DMS153 treated with DMSO at 0.1 percent for 48 hours (cell line): ENCODE data around the gene RIC8B.
A peak's percentile ranks its signal among the peaks of the same experiment; 100 is the strongest.

Source experiments
- DNase-seq: peaks from one replicate; lab custom pipeline; 2025; ENCODE audit not compliant: unreplicated experiment; lab: John Stamatoyannopoulos, UW

Gene RIC8B

DNA sequence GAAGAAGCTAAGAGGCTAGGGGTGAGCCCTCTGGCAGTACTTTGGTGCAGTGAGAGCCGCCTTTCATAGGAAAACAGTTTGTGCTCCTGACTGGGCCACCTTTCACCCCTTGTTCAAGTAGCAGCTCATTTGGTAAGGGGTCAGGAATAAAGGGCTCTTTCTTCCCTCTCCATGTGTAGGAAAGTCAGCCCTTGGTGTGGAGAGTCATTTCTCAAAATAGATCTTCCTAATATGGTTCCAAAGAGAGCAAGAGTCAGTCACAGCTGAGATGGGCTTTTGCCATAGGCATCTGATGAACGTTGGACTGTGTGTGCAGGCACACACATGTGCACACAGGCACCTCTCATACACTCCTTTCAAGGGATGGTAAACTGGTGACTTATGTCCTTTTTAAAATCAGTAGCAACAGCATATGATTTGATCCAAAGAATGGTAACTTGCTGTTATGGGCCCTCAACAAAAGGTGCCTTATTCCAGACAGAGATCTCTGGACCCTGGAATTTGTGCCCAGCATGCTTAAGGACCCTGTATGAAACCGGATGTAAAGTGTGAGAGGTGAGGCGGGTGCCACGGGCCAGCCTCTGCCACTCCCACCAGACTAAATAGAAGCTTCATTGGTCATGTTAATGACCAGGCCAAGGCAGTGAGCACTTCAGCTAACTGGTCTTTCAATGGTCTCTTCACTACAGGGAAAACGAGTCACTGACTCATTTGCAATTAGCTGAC lies 16.7 kb upstream of the RIC8B start:
- DNase-seq = no peak

GRCh38 chr12:106758349-106759110 lies 16.0 kb upstream of the RIC8B start:
- no peak for DNase-seq

DNA sequence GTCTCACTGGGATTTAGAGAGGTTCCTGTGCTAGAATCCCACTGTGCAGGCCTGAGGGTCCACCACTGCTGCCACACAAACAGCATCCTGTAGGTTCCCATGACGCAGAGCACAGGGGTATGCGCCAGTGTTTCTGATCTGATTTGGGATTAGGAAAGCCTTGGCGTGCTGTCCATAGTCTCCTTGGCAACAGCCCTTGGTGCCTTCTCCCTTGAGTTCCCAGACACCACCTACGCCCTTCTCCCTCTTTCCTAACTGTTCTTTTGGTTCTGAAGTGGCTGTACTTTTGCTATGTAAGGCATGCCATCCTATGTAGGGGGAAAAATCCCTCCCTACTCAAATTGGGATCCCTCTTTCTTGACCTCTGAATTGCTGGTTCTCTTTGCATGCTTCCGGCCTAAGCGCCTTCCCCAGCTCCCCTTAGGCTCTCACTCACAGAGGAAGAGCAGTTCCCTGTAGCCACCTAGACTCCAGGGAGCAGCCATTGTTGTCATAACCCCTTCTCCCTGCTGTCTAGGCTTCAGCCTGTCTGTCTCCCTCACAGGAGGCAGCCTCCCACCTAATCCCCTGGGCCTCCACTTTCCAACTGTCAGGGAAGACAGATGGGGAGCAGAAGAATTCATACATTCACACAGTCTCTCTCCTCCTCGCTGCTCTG lies 14.8 kb upstream of the RIC8B start:
- DNase-seq = no peak

- no peak for DNase-seq
These were observed 14.3 kb upstream of the RIC8B start for GRCh38 chr12:106760184-106760531.

DNA sequence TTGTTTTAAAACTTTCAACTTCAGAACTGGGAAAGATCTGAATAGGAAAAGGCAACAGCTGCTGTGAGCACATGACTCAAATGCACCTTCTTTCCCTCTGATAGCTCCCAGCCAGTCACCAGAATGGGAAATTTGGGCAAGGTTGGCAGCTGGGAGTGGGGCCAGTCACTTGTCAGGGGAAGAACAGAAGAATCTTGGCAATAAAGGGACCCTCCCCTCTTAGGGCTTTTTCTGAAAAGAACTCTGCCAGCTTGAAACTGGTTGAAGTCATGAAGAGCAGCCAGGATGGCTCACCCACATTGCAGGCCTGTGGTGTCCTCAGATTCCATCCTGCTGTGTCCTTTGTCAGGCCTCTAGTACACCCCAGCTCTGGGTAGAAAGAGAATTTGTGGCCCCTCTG lies 10.3 kb upstream of the RIC8B start:
- DNase-seq = no peak

DNA sequence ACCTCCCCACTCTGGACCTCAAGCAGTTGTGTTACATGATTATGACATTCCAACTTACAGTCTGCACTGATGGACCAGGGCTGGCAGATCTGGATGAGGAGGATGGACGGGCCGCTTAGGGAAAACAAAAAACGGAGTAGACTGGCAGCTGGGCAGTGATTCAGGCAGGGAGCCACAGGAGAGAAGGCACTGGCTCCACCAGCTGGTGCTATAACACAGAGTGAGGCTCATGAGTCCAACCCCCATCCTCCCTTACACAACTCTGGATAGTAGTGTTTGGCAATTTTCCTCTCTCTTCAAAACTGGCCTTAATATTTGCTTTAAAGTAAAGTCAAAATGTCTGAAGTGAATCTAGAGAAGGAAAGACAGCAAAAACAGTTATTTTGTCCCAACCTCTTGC lies 9.7 kb upstream of the RIC8B start:
- no peak for DNase-seq

GRCh38 chr12:106766393-106766826 lies 8.1 kb upstream of the RIC8B start:
- no peak for DNase-seq

DNA sequence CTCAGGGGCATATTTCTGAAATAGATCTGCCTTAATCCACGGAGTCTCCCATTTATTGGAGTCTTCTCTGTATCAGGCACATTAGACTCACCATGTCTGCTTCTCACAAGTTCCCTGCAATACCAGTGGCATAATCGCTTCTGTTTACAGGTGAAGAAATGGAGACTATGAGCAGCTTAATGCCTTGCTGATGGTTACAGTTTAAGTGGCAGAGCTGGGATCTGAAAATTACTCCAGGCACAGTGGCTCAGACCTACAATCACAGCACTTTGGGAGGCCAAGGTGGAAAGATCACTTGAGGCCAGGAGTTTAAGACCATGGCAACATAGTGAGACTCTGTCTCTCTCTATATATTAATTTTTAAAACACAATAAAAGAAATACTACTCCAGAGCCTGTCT lies 7.3 kb upstream of the RIC8B start:
- no peak for DNase-seq

DNA sequence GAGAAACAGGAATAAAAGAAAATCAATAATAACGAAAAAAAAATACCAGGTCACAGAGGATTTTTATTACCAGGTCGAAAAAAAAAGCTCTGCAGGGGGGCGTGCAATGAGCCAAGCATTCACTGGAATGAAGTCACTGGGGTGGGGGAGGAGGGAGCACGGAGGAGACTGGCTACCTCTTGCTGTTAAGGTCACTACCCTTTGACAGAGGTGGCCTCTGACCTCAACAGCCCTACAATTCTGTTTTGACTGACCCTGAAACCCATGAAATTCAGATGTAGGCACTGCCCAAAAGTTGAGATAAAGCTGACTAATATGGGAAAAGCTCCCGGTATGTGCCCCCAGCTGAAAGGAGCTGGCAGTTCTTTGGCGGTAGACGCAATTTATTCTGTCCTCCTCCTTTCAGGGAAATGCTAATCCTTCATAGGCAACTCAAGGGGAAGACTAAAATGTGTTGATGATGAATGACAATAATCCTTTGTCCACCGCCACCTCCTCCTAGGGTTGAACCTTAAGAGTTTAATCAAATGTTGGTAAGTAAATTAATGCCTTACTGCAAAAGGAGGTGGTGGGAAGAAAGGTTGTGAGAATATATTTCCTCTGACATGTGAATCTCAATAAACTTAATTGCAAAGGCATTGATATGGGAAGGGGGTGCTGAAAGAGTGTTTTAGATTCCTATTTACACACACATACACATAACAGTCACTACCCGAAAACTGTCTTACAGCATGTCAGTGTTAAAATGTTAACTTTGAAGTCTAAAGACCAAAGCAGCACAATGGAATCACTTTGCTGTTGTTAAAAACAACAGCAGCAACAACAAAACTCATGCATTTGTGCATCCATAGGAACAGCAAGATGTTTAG lies 6.3 kb upstream of the RIC8B start:
- DNase-seq = no peak

DNA sequence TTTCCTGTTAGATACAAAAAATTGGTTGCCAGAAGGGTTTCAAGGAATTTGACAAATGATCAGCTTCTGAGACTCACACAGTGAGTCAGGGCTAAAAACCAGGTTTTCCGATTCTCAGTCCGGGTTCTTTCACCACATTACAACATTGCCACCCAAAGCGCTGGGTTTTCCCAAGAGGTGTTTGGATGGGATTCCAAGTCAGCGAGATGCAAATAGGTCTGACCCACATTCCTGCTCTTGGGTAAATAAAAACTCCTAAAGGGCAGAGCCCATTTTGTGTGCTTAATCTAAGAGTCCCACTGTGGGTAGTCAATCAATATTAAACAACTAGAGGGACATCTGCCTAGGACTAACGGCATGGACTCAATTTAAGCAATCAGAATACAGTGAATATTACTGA lies 5.4 kb upstream of the RIC8B start:
- DNase-seq = no peak

- DNase-seq = no peak
These were observed 4.9 kb upstream of the RIC8B start for GRCh38 chr12:106769546-106769945.

DNA sequence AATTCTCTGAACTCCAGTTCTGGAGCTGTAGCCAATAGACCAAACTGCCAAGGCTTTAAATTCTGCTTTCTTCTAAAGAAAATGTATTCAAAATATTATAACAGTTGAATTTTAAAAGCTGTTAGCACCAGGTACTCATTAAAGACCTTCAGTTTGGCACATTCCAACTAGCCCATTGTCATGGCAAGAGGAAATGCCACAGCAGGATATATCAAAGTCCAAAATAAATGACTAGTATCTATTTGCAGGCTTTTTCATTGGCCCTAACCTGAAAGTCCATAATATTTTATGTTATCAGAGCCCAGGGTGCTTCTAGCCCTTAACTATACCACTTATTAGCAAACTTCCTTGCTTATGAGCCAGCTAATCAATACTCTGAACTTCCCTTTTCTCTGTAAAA lies 3.1 kb upstream of the RIC8B start:
- DNase-seq = no peak

DNA sequence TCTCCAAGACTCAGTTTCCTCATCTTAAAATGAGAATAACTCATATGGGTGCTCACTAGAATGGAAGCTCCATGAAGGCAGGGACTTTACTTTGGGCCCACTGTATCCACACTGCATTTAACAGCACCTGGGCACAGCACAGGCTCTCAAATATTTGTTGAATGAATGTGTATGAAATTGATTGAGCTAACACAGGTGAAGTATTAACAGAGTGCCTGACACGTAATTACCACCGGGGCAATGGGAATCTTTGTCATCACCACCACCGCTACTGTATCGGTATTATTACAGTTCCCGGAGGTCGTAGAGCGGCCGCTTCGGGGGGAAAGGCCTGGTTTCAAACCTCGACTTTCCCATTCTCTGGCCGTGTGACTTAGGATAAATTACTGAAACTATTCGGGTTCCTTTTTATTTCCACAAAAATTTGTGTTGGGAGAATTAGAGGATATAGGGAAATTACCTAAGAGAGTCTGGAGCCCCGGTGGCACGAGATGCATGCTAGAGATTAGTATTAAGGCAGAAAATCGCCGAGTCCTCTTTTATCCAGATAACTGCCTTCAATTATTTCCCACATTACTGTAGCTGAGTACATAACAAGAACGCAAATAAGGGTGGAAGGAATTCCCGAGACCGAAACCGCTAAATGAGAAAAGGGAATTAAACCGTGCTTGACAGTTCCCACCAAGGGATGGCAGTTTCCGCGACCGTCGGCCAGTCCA lies 1.0 kb upstream of the RIC8B start:
- no peak for DNase-seq

GRCh38 chr12:106774808-106775524 lies 484 bp downstream of the RIC8B start:
- no peak for DNase-seq

DNA sequence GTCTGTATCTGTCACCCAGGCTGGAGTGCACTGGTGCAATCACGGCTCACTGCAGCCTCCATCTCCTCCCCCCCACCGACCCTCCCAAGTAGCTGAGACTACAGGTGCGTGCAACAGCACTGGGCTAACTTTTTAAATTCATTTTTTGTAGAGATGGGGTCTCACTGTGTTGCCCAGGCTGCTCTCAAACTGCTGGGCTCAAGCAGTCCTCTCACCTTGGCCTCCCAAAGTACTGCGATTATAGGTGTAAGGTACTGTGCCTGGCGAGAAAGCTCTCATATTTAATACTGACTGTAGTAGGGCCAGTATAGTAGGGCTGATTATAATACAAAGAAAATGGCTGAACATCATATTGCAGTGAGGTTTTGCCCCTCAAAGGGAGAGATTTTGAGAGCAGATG lies 2.4 kb downstream of the RIC8B start:
- no peak for DNase-seq

DNA sequence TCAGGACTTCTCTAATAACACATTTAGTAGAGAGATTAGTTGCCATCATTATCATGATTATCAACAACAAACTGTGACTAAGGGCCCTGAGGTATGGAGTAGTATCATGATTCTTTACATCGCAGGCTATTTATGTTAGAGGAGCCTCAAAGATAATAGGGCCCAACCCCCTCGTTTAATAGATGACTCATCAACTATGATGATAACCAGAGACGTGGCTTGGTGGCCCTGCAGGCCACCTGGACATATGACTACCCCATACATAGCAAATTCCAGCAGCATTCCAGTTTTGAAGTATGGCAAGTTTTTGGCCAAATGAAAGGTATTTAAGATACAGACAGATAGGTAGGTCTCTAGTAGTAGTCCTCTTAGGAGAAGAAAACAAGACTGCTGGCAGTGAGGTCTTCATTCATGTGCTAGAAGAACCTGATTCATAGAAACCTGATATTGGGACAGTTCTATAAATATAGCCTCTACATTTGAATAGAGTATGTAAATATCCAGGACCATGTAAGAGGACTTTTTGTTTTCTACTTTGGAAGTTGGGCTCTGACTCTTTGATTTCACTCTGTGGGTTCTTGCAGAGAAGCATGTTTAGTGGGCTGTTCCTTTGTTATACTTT lies 5.6 kb downstream of the RIC8B start:
- DNase-seq = no peak

GRCh38 chr12:106782619-106783018 lies 8.1 kb downstream of the RIC8B start:
- DNase-seq = no peak

DNA sequence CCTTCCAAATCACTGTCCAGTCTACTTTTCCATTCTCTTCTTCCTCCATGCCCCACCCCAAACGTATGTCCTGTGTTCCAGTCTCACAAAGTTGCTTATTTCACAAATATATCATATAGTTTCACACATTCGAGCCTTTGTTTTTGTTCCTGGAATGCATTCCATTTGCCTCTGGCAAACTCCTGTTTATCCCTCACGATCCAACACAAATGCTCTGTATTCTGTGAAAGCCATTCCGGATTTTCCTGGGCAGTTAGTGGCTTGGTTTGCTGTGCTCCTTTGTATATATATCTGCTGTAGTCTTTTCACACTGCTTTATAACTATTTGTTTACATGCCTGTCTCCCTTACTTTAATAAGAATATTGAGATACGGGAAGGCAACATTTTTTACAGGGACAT lies 9.0 kb downstream of the RIC8B start:
- no peak for DNase-seq

DNA sequence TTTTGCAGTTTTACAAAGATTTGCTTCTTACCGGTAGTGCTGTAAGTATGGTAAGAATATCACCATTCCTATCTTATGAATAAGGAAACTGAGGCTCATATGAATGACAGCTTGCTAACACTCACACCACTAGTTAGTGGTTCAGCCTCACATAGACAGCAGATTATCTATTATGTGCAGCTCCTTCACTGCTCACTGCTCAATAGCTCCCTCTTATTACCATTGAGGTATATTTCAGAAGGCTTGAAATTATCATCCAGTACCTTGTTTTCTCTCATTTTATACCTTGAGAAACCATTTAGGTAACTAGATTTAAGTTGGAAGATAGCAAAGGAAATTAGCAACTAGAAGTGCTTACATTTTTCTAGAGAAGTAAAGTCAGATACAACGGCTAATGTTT lies 15.5 kb downstream of the RIC8B start:
- no peak for DNase-seq

DNA sequence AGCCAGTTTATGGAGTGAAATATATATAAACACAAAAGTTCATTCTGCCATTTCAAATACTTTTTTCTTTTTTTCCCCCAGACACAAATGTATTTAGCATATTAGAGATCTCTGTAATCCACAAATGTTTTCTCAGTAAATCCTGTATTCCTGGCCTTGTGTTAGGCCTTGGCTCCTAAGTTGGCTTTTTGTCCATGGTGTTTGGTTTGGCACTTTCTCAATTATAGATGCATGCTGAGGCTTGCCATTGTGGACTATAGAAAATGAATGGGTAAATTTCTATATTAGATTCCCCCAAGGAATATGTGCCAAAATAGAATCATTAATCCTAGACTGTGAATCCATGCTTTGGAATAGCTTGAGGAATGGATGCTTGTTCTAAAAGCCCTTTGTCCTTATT lies 17.0 kb downstream of the RIC8B start:
- DNase-seq = peak; percentile 16
